HG03442 (cell line): ENCODE measurements around the gene MED17.
"Not testable (repeated sequence)": the region's sequence is repeated elsewhere in the genome, so short reads cannot be mapped to it uniquely, and the experiment has no call there.

Experiments
- ATAC-seq: cut with Tn5 transposase; IDR thresholded peaks from one replicate; pipeline ENCODE4 v1.9.1; 2021; ENCODE audit warnings: mild to moderate bottlenecking, moderate library complexity; ENCODE audit not compliant: unreplicated experiment

Gene MED17

DNA sequence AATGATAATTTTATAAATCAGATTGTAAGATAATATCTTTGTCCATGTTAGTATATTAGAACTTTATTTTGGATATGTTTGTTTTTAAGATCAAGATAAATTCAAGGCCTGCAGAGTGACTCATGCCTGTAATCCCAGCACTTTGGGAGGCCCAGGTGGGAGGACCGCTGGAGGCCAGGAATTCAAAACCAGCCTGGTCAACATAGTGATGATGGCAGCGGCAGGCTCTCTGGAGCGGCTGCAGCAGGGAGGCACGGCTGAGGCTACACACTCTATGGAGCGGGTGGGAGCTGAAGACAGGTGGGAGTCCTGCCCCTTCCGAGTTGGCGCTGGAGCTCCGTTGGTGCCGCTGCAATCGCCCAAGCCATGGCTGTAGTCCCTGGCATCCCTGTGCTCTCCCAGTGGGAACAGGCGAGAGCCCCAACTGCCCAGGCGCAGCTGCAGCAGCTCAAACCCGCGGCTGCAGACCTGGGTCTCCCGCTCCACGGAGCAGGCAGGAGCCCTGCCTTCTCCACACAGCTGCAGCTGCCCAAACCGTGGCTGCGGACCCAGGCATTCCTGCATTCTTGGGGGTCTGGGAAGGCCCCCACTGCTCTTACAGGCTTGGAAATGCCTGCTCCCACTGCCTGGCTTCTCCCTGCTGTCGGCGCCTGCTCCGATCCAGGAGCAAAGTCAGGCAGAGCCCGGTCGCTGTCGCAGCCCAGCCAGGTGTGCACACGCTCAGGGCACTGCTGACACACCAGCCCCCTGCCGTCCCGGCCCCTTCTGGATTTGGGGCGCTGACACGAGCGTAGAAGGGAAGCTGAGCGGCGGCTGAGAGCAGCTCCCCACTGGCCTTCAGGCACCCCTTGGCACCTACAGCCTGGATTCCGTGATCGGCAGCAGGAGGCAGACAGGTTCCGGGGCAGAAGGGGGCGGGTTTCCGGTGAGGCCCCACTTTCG, 25.9 kb upstream of the MED17 start:
- no peak for ATAC-seq

DNA sequence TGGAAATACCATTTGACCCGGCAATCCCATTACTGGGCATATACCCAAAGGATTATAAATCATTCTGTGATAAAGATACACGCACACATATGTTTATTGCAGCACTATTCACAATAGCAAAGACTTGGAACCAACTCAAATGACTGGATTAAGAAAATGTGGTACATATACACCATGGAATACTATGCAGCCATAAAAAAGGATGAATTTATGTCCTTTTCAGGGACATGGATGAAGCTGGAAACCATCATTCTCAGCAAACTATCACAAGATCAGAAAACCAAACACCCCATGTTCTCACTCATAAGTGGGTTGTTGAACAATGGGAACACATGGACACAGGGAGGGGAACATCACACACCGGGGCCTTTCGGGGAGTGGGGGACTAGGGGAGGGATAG, 25.0 kb upstream of the MED17 start:
- ATAC-seq = not testable (repeated sequence)

DNA sequence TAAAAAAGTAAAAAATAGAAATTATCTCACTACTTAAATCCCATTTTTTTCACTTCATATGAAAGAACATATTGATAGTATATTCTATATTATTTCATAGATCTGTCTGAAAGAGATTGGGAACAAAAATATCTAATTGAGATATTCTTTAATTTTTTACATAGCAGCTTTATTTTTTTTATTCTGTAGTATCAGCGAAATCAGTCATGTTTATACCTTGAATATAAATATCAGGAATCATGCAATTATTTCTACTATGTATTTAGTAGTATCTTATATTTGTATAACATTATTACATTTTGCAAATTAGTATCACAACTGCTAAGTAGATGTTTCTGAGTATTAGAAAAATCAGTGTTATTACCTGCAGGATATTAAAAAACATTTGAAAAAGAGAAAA, 22.2 kb upstream of the MED17 start:
- ATAC-seq = no peak

DNA sequence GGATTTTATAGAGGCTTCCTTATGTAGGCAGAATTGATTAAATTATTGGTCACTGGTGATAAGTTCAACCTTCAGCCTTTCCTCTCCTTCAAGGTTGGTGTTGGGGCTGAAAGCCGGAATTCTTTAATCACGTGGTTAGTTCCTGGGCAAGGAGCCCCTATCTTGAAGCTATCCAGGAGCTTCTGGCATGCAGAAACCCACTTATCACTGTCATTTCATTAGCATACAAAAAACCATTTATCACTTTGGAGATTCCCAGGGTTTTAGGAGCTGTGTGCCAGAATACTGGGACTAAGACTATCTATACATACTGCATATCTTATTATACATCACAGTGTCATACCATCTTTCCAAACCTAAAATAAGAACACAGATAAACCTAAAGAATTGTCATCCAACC, 18.5 kb upstream of the MED17 start:
- ATAC-seq = no peak

DNA sequence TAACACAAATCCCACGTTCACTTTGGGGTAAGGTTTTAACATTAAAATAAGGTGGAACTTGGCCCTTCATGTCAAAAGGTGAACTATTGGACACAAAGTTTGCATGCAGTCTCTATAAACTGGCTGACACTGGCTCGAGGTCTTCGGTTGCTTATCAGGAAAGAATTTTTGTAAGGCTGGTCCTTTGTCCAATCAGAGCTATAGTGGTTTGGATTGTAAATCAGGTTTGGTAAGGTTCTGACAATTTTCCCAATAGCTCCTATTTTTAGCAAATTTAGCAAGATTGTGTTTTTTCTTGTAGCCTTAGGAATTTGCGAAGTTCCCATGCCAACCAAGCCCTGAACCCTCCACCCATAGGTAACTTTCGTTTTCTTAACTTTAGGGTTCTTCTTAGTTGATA, 17.6 kb upstream of the MED17 start:
- ATAC-seq = no peak

DNA sequence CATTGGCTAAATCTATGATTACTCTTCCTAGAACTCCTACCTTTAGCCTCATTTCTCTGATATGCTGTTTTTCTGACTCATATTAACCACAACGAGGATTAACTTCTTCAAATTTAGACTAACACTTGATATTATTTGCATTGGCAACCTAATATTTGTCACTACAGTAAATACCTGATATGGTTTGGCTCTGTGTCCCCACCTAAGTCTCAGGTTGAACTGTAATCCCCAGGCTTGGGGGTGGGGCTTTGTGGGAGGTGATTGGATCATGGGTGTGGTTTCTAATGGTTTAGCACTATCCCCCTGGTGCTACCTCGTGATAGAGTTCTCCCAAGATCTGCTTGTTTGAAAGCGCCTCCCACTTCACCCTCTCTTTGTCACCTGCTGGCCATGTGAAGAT, 17.1 kb upstream of the MED17 start:
- no peak for ATAC-seq

DNA sequence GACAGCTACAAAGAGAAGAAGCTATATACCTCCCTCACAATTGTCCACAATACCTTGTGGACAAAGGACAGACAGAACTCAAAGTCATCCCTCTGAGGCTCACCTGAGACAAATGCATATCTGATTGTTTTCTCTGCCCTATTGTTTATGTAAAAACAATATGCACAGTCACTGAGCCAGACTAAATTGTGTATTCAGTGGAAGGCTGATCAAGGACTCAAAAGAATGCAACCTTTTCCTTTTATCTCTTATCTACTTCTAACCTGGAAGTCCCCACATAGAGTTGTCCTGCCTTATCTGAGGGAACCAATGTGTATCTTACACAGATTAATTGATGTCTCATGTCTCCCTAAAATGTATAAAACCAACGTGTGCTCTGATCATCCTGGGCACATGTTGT, 13.9 kb upstream of the MED17 start:
- ATAC-seq = no peak

DNA sequence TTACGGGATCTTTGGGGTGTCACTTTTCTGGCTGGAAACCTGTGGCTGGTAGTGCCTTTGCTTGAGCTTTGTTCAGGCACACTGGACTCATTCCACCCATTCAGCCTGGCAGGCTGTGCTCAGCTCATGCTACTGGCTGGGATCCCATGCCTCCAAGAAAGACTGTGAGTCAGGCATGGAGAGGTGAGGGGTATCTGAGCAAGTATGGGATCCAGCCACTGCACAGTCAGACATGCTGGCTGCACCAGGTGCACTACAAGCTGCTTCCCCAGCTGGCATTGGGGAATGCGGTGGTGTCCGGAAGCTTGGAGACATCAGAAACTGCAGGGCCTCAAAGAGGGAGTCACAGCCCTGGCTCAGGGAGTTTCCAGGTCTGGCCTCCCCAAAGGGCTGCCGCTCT, 12.0 kb upstream of the MED17 start:
- ATAC-seq = no peak

DNA sequence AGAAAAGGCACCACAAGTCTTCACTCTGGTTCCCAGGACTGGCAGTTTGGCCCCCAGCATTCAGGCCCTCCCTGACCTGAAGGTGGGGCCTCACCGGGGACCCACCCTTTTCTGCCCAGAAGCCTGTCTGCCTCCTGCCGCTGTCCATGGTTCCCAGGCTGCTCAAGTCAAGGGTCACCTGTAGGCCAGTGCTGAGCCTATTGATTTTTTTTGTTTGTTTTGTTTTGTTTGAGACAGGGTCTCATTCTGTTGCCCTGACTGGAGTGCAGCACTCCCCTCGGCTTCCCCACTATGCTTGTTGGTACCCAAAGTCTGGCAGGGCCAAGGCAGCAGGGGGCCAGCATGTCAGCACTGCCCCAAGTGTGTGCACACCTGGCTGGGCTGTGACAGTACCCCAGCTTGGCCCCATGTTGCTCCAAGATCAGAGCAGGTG, 11.0 kb upstream of the MED17 start:
- no peak for ATAC-seq

DNA sequence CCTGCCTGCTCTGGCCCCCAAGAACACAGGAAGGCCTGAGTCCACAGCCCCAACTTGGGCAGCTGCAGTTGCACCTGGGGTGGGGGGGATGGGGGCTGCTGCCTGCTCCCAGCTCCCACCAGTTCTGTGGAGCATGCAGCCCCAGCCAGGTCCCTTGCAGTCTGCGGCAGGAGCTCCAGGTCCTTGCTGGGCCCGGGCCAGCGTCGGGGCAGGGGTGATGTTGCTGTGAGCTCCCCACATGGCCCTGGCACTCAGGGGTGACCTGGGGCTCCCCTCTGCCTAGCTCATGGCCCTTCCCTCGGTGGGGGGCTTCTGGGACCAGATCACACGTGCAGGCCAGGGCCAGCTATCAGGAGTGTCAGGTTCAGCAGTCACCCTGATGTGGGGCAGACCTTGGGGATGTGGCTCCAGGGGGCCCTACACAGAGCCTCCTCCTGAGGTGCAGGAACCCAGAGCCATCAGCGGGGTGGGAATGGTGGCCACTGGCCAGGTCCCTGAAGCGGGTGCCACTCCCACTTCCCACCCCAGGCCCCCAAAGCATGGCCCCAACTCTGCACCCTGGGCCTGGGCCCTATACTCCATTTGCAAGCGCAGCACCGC, 10.4 kb upstream of the MED17 start:
- ATAC-seq = no peak

DNA sequence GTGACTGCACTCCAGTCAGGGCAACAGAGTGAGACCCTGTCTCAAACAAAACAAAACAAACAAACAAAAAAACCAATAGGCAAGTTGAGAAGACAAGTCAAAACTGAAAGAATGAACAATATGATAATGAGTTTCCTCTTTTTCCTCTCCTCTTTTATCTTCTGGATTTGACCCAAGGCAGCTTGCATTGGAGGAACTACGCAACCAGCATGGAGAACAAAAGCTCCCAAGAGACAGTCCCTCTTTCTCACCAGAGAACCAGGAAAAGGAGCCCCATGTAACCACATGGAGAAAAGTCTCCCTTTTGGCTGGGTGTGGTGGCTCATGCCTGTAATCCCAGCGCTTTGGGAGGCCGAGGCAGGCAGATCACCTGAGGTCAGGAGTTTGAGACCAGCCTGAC, 9.5 kb upstream of the MED17 start:
- not testable (repeated sequence) for ATAC-seq

DNA sequence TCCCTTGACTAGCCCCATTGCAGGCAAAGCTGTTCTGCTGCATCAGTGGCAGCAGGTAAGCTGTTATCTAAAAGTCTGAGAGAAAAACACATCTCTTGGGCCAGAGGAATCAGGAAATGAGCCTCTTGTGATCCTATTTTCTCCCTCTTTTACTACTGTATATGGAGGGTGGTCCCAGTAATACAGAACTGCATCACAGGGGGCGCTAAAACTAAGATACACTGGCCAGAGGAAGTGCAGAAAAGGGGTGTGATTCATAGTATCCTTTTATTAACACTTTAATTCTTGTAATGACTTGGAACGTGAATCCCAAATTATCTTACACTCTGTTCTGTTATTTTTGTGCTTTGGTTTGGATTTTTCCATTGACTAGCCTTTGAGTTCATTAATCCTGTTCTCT, 8.8 kb upstream of the MED17 start:
- ATAC-seq = no peak

DNA sequence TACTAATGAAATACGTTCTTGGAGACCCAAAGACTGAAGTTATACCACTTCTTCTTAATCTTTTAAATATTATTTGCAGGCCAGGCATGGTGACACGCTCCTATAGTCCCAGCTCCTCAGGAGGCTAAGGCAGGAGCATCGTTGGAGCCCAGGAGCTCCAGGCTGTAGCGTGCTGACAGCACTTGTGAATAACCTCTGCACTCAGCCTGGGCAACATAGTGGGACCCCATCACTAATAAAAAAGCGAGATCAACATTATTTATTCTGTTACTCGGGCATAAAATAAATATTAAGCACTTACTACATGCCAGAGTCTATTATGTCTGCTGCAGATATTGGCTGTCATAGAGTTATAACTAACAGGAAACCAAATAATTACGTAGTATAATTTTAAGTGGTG, 720 bp upstream of the MED17 start:
- ATAC-seq = no peak

DNA sequence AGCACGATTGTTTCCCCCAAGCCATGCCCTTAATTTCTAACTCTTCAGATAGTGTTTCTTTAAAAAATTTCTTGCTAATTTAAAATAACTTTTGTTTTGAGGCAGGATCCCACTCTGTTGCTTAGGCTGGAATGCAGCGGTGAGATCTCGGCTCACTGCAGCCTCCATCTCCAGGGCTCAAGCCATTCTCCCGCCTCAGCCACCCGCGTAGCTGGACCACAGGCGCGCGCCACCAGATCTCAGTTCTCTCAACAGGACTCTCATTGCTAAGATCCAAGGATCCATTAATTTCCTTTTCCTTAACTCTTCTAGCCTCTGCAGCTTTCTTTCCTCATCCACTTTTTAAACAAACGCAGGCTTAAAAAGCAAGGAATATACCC, 327 bp upstream of the MED17 start:
- ATAC-seq = peak; percentile 42

DNA sequence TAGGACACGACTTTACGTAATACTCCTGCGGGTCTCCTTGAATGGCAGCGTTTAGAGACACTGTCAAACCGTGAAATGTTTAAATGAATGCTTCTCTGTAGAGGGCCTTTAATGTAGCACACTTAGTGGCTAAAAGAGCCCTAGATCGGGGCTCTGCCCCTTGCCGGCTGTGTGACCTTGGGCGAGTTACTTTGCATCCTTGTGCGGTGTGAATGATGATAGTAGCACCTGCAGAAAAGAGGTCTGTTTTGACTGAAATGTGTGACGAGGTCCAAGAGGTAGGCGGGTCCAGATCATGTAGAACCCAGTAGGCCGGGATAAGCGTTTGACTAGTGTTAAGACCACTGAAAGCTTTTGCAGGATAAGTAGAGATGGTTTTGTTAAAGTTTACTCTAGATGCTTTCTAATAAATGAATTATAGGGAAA, 866 bp downstream of the MED17 start:
- peak; percentile 24 for ATAC-seq

DNA sequence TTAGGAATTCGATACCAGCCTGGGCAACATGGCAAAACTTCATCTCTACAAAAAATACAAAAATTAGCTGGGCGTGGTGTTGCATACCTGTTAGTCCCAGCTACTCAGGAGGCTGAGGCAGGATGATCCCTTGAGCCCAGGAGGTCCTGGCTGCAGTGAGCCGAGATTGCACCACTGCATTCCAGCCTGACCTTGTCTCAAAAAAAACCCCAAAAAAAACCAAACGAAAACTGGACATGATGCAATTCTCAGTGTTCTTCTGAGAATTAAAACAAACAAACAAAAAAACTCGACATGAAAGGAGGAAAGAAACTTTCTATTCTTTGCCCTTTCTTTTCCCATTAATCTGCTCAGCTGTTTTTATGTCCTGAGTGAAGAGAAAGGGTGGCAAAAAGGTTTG, 7.4 kb downstream of the MED17 start:
- no peak for ATAC-seq

DNA sequence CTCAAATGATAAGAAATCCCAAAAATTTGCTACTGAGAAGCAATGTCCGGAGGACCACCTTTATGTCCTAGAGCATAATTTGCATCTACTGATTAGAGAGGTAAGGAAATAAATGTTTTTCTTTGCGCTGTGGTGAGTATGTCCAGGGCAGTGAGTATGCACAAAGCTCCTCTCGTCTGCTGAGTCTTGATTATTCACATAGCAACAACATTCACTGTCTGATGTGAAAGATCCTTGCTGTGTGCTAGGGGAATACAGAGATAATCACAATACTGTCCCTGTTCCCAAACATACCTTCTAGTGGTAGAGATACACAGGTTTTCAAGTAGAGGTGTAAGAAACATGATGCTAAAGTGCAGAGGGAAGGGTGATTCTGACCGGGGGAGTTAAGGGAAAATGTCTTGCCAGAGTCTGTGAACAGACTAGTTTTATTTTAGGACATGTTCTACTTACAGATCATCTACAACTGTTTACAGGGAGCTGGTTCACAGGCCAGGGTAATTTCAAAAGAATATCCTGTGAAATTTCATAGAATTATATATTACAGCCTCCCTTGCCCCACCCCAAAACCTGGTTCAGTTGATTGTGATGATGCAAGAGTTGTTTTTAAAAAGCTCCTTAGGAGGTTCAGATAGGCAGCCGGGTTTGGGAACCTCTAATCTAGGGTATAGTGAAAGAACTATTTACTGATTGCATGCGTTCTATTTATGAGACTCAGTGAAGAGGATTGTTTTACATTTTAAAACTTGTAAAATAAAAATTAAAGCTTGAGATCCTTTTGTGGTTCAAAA, 12.6 kb downstream of the MED17 start:
- ATAC-seq = no peak

DNA sequence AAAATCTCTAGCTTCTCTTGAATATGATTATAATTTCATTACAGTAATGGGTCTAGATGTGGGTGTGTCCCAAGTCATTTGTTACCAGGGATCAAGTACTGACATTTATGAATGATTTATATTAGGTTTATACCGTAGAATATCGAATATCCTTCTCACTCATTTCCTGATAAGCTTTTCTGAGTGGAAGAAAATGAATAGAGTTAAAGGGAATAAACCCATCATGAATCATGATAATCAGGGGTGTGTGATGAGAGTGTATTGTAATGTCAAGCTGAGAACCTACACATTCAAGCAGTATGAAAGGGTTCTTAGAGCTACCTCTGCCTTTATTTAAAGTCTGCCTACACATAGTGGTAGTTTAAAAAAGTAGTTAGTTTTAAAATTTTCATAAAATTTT, 17.3 kb downstream of the MED17 start:
- ATAC-seq = no peak

DNA sequence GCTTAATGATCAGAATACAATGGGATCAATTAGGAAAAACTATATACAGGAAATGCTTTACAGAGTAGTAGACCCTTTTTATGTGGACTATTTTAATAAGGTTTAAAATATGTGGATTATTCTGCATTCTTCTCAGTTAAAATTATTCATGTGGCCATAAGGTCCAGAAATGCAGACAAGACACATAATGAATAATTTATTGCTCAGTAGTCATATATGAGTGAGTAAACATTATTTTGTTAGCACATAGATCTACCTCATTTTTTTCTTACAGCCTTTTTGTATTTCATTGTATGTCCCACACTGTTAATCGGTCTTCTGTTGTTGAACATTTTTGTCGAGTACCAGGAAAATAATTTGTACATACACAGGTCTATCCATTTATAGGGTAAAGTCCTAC, 20.8 kb downstream of the MED17 start:
- ATAC-seq = no peak

DNA sequence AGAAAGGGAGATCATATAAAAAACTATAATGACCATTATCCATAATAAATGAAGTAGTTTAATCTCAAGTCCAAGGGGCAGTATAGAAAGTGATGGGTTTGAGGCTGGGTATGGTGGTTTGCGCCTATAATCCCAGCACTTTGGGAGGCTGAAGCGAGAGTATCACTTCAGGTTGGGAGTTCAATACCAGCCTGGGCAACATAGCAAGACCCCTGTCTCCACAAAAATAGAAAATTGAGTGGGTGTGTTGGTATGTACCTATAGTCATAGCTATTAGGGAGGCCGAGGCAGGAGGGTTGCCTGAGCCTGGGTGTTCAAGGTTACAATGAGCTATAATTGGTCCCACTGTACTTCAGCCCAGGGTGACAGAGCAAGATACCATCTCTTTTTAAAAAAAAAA, 23.9 kb downstream of the MED17 start:
- no peak for ATAC-seq

DNA sequence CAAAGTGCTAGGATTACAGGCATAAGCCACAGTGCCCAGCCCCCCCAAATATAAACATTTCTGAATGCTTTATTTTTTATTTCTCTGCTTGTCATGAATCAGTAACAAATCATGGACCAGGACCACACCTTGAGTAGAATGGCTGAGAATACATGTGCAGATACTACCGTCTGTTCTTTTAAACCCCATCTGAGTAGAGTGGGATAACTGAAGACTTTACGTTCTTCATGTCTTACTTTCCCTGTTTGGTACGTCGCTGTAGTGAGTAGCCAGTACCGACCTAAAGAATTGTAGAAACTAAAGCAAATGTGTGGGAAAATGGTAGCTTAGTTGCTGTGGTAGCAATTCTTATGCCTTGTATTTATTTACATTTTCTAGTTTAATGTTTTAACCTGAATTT, 29.9 kb downstream of the MED17 start:
- ATAC-seq = no peak
